GM18499 (cell line): ENCODE measurements around the gene ALKBH8.

Experiments
- ATAC-seq: cut with Tn5 transposase; IDR thresholded peaks from one replicate; pipeline ENCODE4 v1.9.1; 2021; ENCODE audit warnings: moderate number of reproducible peaks; ENCODE audit not compliant: insufficient read depth, unreplicated experiment

The ALKBH8 gene, protein sequence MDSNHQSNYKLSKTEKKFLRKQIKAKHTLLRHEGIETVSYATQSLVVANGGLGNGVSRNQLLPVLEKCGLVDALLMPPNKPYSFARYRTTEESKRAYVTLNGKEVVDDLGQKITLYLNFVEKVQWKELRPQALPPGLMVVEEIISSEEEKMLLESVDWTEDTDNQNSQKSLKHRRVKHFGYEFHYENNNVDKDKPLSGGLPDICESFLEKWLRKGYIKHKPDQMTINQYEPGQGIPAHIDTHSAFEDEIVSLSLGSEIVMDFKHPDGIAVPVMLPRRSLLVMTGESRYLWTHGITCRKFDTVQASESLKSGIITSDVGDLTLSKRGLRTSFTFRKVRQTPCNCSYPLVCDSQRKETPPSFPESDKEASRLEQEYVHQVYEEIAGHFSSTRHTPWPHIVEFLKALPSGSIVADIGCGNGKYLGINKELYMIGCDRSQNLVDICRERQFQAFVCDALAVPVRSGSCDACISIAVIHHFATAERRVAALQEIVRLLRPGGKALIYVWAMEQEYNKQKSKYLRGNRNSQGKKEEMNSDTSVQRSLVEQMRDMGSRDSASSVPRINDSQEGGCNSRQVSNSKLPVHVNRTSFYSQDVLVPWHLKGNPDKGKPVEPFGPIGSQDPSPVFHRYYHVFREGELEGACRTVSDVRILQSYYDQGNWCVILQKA

DNA sequence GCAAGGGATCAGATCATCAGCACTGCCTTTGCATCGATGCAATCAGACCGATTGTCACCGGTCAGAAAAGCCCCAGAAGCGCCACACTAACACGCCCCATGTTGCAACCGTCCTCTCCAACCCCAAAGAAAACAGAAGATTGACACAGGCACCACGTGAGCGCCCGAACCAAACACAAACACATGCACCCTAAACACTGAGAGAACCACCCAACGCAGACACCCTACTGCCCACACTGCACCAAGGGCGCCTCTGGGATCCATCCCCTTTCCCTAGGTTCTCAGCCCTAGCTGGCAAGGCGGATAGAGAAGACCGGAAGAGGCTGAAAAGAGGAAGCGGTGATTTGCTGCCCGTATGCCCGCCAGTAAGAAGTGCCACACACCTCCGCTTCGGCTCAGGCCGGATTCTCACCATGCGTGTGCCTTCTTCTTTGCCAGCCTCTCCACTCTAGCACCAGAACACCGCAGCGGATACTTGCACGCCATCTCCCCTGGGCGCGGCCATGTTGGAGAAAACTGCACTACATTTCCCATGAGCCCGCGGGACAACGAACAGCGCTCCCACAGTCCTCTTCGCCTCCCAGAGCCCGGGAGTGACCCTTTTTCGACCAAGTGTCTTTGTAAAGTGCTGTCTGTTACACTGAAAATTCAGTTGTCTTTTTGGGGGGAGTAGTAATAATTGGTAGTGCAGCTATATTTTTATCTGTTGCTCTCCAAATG, at the start of gene ALKBH8:
Gene ALKBH8, minus strand, starts transcription at position 517 of the 719 bp plus-strand sequence. CDS start 4,842 bp downstream, outside the sequence.
- peak; percentile 47 for ATAC-seq

DNA sequence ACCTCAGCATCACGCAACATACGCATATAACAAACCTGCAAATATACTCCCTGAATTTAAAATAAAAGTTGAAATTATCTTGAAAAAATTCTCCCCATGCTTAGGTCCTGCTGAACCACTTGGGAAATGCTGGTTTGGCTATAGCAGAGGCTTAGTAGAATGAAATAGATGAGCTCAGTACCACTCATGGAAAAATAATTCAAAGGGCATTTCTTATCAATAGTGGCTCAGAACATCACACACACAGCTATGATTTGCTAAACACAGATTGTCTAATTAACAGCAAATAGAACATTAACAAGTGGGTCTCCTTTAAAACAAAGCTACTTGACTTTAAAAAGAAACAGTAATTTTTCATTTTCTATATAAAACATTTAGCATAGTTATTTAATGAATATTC, 46.9 kb upstream of the ALKBH8 start:
- ATAC-seq: no peak

DNA sequence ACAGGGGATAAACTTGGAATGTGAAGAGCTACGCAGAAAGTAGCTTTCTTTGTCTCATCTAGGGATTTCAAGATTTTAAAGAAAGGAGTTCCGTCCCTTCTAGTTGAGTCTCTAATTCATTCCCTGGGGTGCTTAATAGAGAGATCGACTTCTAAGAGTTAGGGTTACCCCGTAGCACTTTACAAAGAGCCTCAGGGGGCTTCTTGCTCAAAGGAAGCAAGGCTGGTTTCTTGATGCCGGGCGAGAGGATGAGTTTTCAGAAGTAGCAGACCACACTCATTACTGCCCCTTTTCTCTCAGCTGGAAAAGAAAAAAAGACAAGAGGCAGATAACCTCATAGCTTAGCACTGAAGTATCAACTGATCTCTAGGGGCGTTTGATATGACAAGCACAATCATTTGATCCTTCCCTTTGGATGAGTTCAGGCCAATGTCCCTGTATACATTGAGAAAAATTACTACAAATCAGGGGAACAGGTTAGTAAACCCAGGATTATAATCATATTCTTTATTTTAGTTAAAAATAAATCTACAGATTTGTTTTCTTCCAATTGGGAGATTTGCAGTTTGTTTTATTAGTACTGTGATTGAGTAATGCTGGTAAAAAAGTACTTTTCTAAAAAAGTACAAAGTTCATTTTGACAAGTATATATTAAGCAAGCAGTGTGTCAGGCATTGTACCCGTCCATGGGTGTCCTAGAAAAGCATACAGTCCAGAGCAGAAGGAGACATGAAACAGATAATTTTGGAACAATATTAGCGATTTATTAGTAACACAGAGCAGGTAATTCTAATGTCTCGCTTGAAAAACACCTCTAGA, 44.1 kb upstream of the ALKBH8 start:
- ATAC-seq: no peak

DNA sequence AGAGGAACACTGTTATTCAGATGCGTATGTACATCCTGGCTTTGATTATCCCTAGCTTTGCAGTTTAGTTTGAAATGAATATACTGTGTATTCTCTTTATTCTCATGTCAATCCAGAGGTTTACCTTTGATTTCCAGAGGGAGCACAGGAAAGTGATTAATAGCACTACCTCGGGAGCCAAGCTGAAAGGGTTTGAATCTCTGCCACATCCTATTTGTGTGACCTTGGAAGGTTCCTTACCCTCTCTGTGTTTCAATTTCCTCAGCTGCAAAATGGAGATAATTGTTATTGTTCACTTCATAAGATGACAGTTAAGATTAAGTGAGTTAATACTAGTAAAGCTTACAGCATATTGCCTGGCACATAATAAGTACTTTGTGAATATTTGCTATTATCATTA, 43.3 kb upstream of the ALKBH8 start:
- ATAC-seq: no peak

DNA sequence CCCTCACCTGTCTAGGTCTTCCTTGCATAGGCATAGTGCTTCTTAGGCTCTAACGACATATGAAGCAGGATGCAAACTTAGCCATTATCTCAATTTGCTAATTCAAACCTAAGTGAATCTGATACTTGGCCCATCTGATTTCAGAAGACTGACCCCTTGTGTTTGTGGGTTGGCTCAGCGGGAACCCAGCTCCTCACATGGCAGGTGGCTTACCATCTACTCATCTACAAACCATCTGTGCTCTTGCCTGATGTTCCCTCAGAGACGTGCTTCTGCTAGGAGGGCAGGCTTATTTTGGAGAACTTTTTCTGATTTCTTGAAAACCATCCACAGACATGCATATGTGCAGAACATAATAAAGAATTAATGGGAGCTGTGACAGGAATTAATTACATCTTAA, 40.6 kb upstream of the ALKBH8 start:
- ATAC-seq: no peak

DNA sequence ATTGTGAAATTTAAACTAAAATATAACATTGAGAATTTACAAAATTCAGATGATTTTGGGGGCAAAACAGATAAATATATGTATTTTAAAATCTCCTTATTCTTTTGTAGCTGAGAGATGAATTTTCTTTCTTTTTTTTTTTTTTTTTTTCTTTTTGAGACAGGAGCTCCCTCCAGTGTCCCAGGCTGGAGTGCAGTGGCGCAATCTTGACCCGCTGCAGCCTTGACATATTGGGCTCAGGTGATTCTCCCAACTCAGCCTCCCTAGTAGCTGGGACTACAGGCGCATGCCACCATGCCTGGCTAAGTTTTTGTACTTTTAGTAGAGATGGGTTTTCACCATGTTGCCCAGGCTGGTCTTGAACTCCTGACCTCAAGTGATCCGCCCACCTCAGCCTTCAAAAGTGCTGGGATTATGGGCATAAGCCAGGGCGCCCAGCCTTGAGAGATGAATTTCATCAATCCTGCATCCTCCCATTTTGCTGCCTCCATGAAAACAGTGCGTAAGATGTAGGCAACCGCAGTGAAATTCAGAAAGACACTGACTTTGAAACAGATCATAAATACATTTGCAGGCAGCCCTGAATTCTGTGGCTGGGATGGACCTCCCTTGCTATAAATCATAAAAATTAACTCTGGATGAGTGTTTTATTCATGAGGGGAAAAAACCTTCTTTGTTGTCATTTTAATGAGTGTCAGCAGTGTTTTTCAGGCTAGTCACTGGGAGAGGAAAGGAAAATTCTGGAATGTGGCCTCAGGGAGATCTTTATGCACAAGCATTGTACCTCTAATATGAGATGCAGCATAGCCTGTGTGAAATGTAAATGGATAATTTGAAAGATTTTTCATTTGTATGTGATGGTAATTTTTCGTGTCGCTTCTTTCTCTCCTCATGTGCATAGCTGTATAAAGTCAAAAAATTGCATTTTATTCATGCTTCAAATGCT, 39.8 kb upstream of the ALKBH8 start:
- no peak for ATAC-seq

DNA sequence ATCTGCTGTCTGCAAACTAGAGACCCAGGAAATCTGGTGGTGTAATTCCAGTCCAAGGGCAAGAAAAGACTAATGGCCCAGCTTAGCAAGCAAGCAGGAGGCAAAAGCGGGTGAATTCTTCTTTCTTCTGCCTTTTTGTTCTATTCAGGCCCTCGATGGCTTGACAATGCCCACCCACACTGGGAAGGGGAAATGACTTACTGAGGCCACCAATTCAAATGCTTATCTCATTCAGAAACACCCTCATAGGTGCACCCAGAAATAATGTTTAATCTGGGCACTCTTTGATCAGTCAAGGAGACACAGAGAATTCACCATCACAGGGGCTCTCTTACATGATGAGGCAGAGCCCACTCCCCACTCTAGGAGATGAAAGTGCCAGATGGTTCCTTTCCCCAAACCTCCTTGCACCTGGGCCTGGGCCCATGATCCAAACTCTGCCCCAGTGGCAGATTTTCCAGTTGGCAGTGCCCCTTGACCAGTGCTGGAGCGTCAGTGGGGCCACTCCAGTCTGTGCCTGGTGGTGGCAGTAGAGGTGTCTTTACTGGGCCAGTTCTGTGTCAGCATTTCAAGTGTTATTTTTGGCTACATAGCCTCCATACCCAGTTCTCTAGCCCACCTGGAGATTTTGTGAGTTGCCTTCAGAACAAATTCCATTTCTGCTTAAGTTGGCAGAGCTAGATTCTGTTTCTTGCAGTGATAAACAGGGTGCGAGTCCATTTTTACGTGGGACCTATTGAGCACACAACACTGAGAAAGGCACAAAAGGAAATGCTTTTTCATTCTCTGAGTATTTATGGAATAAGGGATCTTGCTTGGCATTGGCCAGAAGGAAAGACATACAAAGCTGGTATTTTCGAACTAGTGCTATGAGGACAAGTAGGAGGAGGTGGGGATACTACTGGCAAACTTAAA, 32.9 kb upstream of the ALKBH8 start:
- no peak for ATAC-seq

DNA sequence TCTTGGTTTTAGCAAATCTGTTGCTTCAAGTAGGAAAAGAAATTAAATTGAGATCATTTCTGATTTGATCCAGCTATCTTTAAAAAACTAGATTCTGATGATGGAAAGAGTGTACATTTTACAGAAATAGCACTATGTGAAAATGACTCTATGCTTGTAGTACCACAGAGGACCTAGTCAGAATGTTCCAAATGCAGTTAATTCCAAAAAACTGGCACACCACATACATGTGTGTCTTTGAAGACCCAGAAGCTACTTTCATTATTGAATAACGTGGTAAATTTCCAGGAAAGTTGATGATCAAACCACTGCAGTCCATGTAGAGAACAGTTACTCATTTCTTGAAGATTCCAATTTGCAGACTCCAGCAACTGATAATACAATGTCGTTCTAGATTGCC, 29.2 kb upstream of the ALKBH8 start:
- ATAC-seq: no peak

DNA sequence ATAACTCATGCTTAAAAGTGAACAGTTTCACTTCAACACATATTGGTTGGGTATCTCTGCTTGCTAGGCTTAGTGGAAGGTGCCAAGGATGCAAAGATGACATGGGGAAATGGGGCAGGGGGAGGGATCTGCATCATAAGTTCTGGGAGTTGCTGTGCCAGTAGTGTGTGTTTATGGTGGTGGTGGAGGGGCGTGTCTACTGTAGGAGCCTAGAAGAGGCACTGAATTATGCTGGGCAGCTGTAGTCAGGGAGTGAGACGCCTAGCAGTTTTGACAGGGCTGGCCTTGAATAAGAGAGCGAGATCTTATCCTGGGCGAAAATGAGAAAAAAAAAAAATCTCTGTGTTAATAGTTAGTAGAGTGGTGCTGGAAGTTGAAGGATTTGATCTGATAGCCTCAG, 28.4 kb upstream of the ALKBH8 start:
- no peak for ATAC-seq

DNA sequence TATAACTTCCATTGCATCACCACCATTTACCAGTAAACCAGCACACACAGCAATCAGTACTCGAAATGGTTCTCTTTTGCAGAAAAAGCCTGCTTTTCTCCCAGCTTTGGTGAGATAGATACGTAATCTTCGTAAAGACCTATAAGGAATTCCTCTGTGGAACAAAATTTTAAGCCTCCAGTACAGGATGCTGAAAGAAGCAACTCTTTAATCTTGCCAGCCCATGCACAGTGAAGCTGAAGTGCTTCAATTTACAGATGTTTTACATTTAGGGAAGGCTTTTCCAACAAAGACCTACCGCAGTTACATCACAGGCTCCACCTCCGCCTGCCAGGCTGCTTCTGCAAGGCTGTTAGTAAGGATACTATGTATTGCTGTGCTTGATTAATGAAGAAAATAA, 27.3 kb upstream of the ALKBH8 start:
- ATAC-seq: no peak

DNA sequence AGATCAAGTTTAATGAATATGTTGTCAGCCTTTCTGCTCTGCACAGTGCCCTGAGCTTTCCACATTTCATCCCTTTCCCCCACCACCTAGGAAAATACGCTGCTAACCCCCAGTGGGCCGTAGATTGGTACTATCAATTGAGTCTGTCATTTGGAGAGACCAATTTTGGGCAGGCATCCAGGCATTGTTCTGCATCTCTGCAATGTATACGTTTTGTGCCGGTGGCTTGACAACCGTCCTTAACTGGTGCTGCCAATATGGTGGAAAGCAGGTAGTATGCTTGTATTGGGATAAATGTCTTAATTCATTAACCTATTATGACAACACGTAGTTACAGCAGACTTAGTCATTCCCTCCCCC, 26.7 kb upstream of the ALKBH8 start:
- ATAC-seq: no peak

DNA sequence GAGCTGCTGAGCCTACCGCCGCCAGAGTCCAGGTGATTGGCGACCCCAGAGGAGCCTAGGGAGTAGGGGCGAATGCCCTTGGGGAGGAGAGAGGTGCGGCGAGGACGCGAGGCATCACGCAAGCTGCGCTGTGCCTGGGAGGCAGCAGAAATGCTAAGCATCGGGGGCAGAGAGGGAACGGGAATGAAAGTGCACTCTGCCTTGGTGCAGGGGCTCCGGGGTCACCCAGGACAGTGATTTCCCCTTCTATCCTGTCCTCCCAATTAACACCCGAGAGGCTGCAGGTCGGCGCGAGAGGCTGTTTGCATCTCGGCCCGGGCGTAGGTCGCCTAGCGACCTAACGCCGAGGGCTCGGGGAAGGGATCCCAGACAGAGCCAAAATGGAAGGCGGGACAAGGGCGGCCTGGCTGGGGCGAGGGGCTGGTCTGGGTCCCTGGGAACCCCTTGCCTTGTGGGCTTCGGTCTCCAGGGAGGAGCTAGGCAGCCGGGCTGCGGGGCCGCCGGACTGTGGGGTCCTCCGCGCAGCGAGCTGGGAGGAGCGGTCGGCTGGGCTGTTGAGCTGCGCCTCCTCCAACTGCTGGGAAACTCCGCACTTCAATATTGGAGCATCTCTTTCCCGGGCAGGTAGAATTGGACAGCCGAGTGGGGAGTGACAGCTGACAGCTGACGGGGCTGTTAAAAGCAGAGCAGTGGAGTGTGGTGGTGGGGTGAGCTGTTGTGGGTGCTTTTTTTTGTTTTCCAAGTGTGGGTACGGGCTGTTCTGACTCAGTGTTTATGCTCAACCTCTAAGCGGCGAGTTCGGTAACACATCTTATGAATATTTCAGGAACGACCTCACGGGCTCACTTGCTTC, 26.1 kb upstream of the ALKBH8 start:
- no peak for ATAC-seq

DNA sequence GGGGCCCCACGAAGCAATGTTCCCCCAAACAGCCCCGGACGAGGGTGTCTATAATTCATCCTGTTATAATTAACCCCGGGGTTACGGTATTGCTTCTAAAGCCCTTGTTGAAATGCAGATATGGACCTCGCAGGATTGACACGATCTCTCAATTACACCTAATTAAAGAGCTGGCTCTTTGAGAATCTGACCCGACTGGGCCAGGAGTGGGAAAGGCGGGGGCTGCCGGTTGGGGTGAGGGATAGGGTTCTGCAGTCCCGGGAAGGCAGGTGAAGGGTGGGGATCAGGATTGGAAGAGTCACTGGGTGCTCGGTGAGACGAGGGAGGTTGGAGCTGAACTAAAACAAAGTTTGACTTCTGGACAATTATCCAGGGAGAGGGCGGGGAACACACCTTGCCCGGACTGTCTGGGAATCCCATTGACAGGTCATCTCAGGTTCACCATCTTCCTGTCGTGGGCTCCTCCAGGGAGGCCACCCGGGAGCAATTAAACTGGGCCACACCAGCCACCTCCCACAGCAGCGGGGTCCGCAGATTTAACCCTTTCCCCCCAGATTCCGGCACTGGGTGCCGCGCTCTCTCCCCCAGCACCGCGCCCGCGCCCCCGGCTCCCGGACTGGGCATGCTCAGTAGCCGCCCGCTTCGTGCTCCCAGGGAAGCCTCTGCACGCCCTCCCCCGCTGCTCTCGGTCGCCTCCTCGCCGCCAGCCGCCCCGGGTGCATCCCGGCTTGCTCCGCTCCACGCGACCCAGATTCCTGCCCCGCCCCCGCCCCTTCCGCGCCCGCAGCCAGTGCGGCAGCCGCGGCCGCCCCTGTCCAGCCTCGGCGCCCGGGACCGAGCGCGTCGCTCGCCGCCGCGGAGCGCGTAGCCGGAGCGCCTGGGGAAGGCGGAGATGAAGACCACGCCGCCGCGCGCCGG, 25.2 kb upstream of the ALKBH8 start, which contains the start of gene ELMOD1:
Gene ELMOD1, plus strand, starts transcription at position 688 of the 918 bp plus-strand sequence. CDS start 27,043 bp downstream, outside the sequence.
- ATAC-seq: no peak

DNA sequence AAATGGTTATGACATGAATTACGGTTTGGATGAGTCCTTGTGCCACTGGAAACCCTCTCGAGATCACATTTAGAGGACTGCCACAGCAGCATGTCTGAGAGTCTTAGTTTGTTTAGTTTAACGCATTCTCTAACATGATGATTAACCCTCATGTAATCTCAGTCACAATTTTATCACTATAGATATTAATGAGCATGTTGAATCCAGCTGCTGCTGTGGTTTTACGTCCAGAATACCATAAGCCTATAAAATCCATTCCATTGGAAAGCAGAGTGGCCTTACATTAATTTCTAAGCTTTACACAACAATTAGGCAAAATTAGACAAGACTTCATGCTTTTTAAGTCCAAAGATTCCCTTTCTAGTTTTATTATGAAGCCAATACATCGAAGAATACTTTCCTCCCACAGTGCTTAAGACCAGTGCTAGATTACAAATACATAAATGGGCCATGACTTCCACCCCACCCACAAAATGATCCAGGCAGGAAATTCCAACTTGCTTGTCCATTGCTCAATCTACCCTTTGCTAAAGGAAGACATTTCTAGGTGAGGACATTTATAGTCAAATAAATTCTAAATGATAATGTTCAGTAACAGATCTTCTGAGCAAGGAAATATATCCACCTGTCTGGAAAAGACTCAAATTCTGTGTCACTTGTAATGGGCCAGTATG, 21.9 kb upstream of the ALKBH8 start:
- ATAC-seq: no peak

DNA sequence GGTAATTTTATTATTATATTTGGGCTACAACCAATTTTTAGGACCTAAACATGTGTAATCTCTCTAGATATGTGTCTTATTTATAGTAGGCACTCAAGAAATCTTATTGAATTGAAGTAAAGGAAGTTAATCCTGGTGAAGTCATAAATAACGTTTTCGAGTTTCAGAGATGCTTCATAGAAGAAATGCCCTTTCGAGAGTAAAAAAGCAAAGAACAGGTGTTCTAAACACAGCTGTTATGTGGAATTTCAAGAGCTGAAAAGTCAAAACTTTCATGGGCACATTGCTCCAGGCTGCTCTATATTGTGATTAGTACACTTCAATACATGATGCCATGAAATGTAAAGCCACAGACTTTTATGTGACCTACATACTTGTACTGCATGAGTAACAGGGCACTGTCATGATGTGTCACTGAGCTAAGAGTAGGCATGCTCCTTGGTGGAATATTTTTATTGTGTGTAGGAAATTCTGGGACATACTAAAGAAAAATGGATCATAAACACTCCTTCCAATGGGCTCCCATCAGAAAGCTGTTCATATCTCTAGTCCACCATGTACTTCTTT, 18.2 kb upstream of the ALKBH8 start:
- no peak for ATAC-seq
